Lower lobe of right lung (tissue), 2 donors: Measurements from ENCODE around the gene SPTB. TPM values are rescaled to one million over a fixed set of nuclear protein-coding genes. Genes with fewer than 3 reads are reported as not detected.

Experiments used
- ATAC-seq, 2 donors: fragments of 200-7000 bp; cut with Tn5 transposase; one replicate each; pipeline ENCODE4 v1.9.1; 2020 to 2022; ENCODE audit warnings: mild to moderate bottlenecking in 2 of 2, moderate library complexity in 2 of 2
- DNase-seq: peaks from one replicate; pipeline ENCODE4 v3.0.0-alpha.2; 2020
- H3K27ac ChIP-seq: fragments of 200-600 bp; one replicate; pipeline ENCODE4 v1.8.0; 2022
- H3K27me3 ChIP-seq: fragments of 200-600 bp; one replicate; pipeline ENCODE4 v1.8.0; 2022; ENCODE audit warnings: low read depth
- H3K36me3 ChIP-seq: fragments of 200-600 bp; one replicate; pipeline ENCODE4 v1.8.0; 2022; ENCODE audit warnings: mild to moderate bottlenecking
- H3K4me1 ChIP-seq: fragments of 200-600 bp; one replicate; pipeline ENCODE4 v1.8.0; 2022
- H3K4me3 ChIP-seq: fragments of 200-600 bp; one replicate; pipeline ENCODE4 v1.8.0; 2022; ENCODE audit warnings: mild to moderate bottlenecking
- H3K9me3 ChIP-seq: fragments of 200-600 bp; one replicate; pipeline ENCODE4 v1.8.0; 2022
- CTCF ChIP-seq: fragments of 200-600 bp; IDR thresholded peaks from one replicate; pipeline ENCODE4 v1.8.0; 2022; ENCODE audit warnings: antibody characterized with exemption, mild to moderate bottlenecking
- intact Hi-C: fragments of 100-400 bp; cut with DNase I; formaldehyde crosslinking; loops from one replicate; pipeline ENCODE4 v1.11.0; 2022
- total RNA-seq: library from RNA; stranded (reverse); fragmentation: NEBNext Ultra II Directional; extraction: Animal tissue kit (Norgen Biotek cat#: 25700); gene quantifications from one replicate; pipeline ENCODE4 v1.2.1, GENCODE V29; 2021
- donor health status: DM: no; HTN: yes; CAD: no; lungs with severe emphysema.

SPTB gene
- total RNA-seq, 1 donor from 2014 or later = 2.5 TPM

GRCh38 chr14:64753999-64754398, 125.7 kb downstream of the SPTB start:
- intact Hi-C loops = no loop called here

GRCh38 chr14:64753374-64753773, 126.3 kb downstream of the SPTB start:
- DNase-seq = no peak

More at GRCh38 chr14:64753999-64754398, 125.7 kb downstream of the SPTB start:
- ATAC-seq = no peak
- H3K27ac ChIP-seq = no peak overlapping the region
- no peak for DNase-seq
- no peaks in the 10 kb centered on the region for H3K36me3 ChIP-seq
- no peaks in the 10 kb centered on the region for H3K9me3 ChIP-seq
- no peak overlapping the region for H3K4me3 ChIP-seq
- H3K4me1 ChIP-seq = peaks cover 18% of the 10 kb centered on the region
- no peak for TF ChIP-seq CTCF
- H3K27me3 ChIP-seq = no peaks in the 10 kb centered on the region

GRCh38 chr14:64752909-64753308, 126.8 kb downstream of the SPTB start:
- no peak for TF ChIP-seq CTCF
- ATAC-seq = no peak
- Histone ChIP-seq H3K27ac (no peak overlapping the region), H3K4me1 (peaks cover 8% of the 10 kb centered on the region), H3K9me3 (no peaks in the 10 kb centered on the region), H3K4me3 (no peak overlapping the region), H3K36me3 (no peaks in the 10 kb centered on the region), H3K27me3 (no peaks in the 10 kb centered on the region)
- intact Hi-C loops = no loop called here
- no peak for DNase-seq

More at GRCh38 chr14:64753374-64753773, 126.3 kb downstream of the SPTB start:
- intact Hi-C loops = no loop called here
- H3K9me3 ChIP-seq = no peaks in the 10 kb centered on the region
- H3K27ac ChIP-seq = no peak overlapping the region
- peaks cover 13% of the 10 kb centered on the region for H3K4me1 ChIP-seq
- no peak for ATAC-seq
- no peaks in the 10 kb centered on the region for H3K36me3 ChIP-seq
- no peak overlapping the region for H3K4me3 ChIP-seq
- no peaks in the 10 kb centered on the region for H3K27me3 ChIP-seq
- TF ChIP-seq CTCF = no peak

- Histone ChIP-seq H3K4me3 (no peak overlapping the region), H3K27ac (no peak overlapping the region), H3K9me3 (no peaks in the 10 kb centered on the region), H3K36me3 (peaks cover 6% of the 10 kb centered on the region), H3K4me1 (peaks cover 18% of the 10 kb centered on the region), H3K27me3 (no peaks in the 10 kb centered on the region)
- intact Hi-C loops = no loop called here
- no peak for ATAC-seq
- no peak for TF ChIP-seq CTCF
- DNase-seq = no peak
Observed at GRCh38 chr14:64748995-64749714, 130.6 kb downstream of the SPTB start.

GRCh38 chr14:64748521-64748920, 131.2 kb downstream of the SPTB start:
- no peak for TF ChIP-seq CTCF
- H3K36me3 ChIP-seq = peaks cover 12% of the 10 kb centered on the region
- intact Hi-C loops = no loop called here
- ATAC-seq (no peak), DNase-seq (no peak)
- no peaks in the 10 kb centered on the region for H3K27me3 ChIP-seq
- no peak overlapping the region for H3K4me3 ChIP-seq
- H3K9me3 ChIP-seq = no peaks in the 10 kb centered on the region
- peaks cover 18% of the 10 kb centered on the region for H3K4me1 ChIP-seq
- H3K27ac ChIP-seq = no peak overlapping the region
